SU-DHL-6 (cell line): Measurements from ENCODE around the gene ADAMTS4.

ENCODE experiments used
- H2AFZ ChIP-seq: fragments of 200-600 bp; sonication (generic); 2 replicates; pipeline ENCODE4 v1.6.1; 2014; ENCODE audit warnings: low read depth, mild to moderate bottlenecking, moderate library complexity, mixed read lengths, antibody characterized with exemption, low read length; ENCODE audit not compliant: severe bottlenecking
- H3F3A ChIP-seq: fragments of 200-600 bp; shearing (Covaris generic); 2 replicates; pipeline ENCODE4 v1.6.0; 2016; ENCODE audit warnings: antibody characterized with exemption, mild to moderate bottlenecking; ENCODE audit not compliant: insufficient read depth
- H3K27ac ChIP-seq: fragments of 200-600 bp; sonication (generic); 2 replicates; pipeline ENCODE4 v1.5.1; 2016; ENCODE audit warnings: low read depth, mild to moderate bottlenecking, low read length, moderate library complexity, mixed read lengths
- H3K27me3 ChIP-seq: fragments of 200-600 bp; sonication (generic), shearing (Covaris generic); 2 replicates; pipeline ENCODE4 v1.6.0; 2014; ENCODE audit warnings: mild to moderate bottlenecking, low read length
- H3K36me3 ChIP-seq: fragments of 200-600 bp; sonication (generic); 2 replicates; pipeline ENCODE4 v1.6.1; 2014; ENCODE audit warnings: mild to moderate bottlenecking, low read length, mixed read lengths
- H3K4me2 ChIP-seq: fragments of 300-600, 200-600 bp; shearing (Covaris generic), sonication (generic); 2 replicates; pipeline ENCODE4 v1.6.0; 2014; ENCODE audit warnings: low read length, low read depth, mild to moderate bottlenecking; ENCODE audit not compliant: poor library complexity, severe bottlenecking
- H3K4me3 ChIP-seq: fragments of 200-600 bp; sonication (generic); 2 replicates; pipeline ENCODE4 v1.5.1; 2014; ENCODE audit warnings: antibody characterized with exemption, low read length, mild to moderate bottlenecking, mixed read lengths; ENCODE audit not compliant: insufficient read depth, poor library complexity, severe bottlenecking
- H3K79me2 ChIP-seq: fragments of 200-600 bp; sonication (generic); 2 replicates; pipeline ENCODE4 v1.6.1; 2014; ENCODE audit warnings: mild to moderate bottlenecking, low read length, moderate library complexity; ENCODE audit not compliant: insufficient read depth
- H3K9ac ChIP-seq: fragments of 200-600 bp; sonication (generic); 2 replicates; pipeline ENCODE4 v1.7.0; 2014; ENCODE audit warnings: mild to moderate bottlenecking, low read length
- H3K9me2 ChIP-seq: fragments of 200-600 bp; sonication (generic); replicated peaks from 2 replicates; pipeline ENCODE4 v1.6.1; 2014; ENCODE audit warnings: low read length; ENCODE audit not compliant: insufficient read depth
- H3K9me3 ChIP-seq: fragments of 200-600 bp; sonication (generic); 2 replicates; pipeline ENCODE4 v1.6.1; 2014; ENCODE audit warnings: low read length, mixed read lengths; ENCODE audit not compliant: insufficient read depth
- H4K20me1 ChIP-seq: fragments of 200-600 bp; sonication (generic); 2 replicates; pipeline ENCODE4 v1.6.1; 2014; ENCODE audit warnings: low read depth, mild to moderate bottlenecking, antibody characterized with exemption, low read length, moderate library complexity, mixed read lengths
- CTCF ChIP-seq: fragments of 200-600 bp; sonication (generic); IDR thresholded peaks from one replicate; pipeline ENCODE4 v1.5.1; 2017; ENCODE audit warnings: antibody characterized with exemption, mild to moderate bottlenecking, low read length, moderate library complexity; ENCODE audit not compliant: insufficient read depth, poor library complexity, severe bottlenecking
- EZH2phosphoT487 ChIP-seq: fragments of 200-600 bp; sonication (generic), shearing (Covaris generic); conservative IDR thresholded peaks from 2 replicates; pipeline ENCODE4 v1.6.1; 2018; ENCODE audit warnings: mild to moderate bottlenecking, antibody characterized with exemption, low read length, moderate library complexity, mixed read lengths

Gene ADAMTS4

GRCh38 chr1:161190962-161191521 lies 7.8 kb downstream of the ADAMTS4 start:
- no peak overlapping the region for H3K27ac ChIP-seq
- H3K9me3 ChIP-seq, result no peaks in the 10 kb centered on the region
- no peaks in the 10 kb centered on the region for H3K36me3 ChIP-seq
- no peak overlapping the region for H3K9ac ChIP-seq
- H4K20me1 ChIP-seq, result no peaks in the 10 kb centered on the region
- no peak overlapping the region for H3K4me2 ChIP-seq
- no peaks in the 10 kb centered on the region for H3K27me3 ChIP-seq
- no peaks in the 10 kb centered on the region for H3K79me2 ChIP-seq
- H3K4me3 ChIP-seq, result no peak overlapping the region
- TF ChIP-seq EZH2phosphoT487, result no peak
- no peak for TF ChIP-seq CTCF
- H2AFZ ChIP-seq, result no peak overlapping the region
- H3F3A ChIP-seq, result no peaks in the 10 kb centered on the region
- H3K9me2 ChIP-seq, result no peaks in the 10 kb centered on the region

- Histone ChIP-seq H3K27ac (no peak overlapping the region), H3K9ac (no peak overlapping the region), H3K79me2 (no peaks in the 10 kb centered on the region), H3K9me2 (no peaks in the 10 kb centered on the region), H3K4me3 (no peak overlapping the region), H3K9me3 (no peaks in the 10 kb centered on the region), H3K36me3 (no peaks in the 10 kb centered on the region), H3F3A (peaks cover 4% of the 10 kb centered on the region; the same call in 1 of the 2 replicates), H3K4me2 (no peak overlapping the region), H4K20me1 (no peaks in the 10 kb centered on the region), H3K27me3 (no peaks in the 10 kb centered on the region), H2AFZ (no peak overlapping the region)
- TF ChIP-seq CTCF, result no peak
- TF ChIP-seq EZH2phosphoT487, result no peak
Measured at GRCh38 chr1:161189036-161189435, 9.8 kb downstream of the ADAMTS4 start.

GRCh38 chr1:161188381-161188780 lies 10.5 kb downstream of the ADAMTS4 start:
- no peaks in the 10 kb centered on the region for H3K9me2 ChIP-seq
- H3K27ac ChIP-seq, result no peak overlapping the region
- no peaks in the 10 kb centered on the region for H3K79me2 ChIP-seq
- no peaks in the 10 kb centered on the region for H3K36me3 ChIP-seq
- peaks cover 4% of the 10 kb centered on the region; the same call in 1 of the 2 replicates for H3F3A ChIP-seq
- no peaks in the 10 kb centered on the region for H4K20me1 ChIP-seq
- H3K4me3 ChIP-seq, result no peak overlapping the region
- no peak overlapping the region for H3K9ac ChIP-seq
- no peak for TF ChIP-seq CTCF
- no peak overlapping the region for H3K4me2 ChIP-seq
- no peak overlapping the region for H2AFZ ChIP-seq
- no peaks in the 10 kb centered on the region for H3K9me3 ChIP-seq
- no peaks in the 10 kb centered on the region for H3K27me3 ChIP-seq
